SKM-1 (cell line): Measurements from ENCODE around the gene KRTAP9-4.
"Not testable (repeated sequence)": the region's sequence is repeated elsewhere in the genome, so short reads cannot be mapped to it uniquely, and the experiment has no call there.

Source experiments
- DNase-seq: peaks from one replicate; lab custom pipeline; 2025; ENCODE audit not compliant: unreplicated experiment; lab: John Stamatoyannopoulos, UW

KRTAP9-4 gene

GRCh38 chr17:41264599-41264998, 15.1 kb downstream of the KRTAP9-4 start:
- DNase-seq: no peak

DNA sequence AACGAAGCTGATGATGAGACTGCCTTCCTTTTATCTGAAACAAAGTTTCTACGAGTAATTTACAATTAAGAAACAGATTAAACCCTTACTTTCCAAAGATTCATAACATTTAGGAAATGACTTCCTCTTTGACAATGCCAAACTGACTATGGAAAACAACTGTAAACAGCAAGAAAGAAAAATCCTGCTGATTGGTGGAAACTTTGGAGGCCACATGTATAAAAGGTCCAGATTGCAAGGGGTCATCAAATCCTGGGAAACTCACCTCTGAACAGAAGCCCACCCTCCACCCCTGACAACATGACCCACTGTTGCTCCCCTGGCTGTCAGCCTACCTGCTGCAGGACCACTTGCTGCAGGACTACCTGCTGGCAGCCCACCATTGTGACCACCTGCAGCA, 15.6 kb downstream of the KRTAP9-4 start, which contains the start of gene KRTAP9-6:
Gene KRTAP9-6, plus strand, starts transcription at position 301 of the 400 bp plus-strand sequence. Its CDS starts 0 bp downstream, at position 301.
- DNase-seq: no peak

- DNase-seq: no peak
Measured at GRCh38 chr17:41267711-41268110, 18.2 kb downstream of the KRTAP9-4 start.

- not testable (repeated sequence) for DNase-seq
Measured at GRCh38 chr17:41271323-41271722, 21.8 kb downstream of the KRTAP9-4 start.

DNA sequence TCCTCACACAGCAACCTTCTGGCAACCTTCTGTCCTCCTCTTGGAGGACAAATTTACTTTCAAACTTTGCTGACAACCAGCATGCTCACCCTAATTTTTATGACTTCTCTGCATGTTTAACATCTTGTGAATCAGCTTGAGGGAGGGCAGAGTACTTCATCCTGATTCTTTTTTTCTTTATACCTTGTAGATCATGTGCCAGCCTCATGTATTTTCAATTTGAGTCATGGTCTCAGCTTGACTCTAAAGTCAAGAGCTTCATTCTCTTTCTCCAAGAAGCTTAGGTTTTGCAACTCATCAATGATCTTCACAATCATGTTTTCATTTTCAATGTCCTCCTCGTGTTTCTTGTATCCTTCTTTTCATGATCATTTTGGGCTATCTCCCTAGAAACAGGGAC, 22.4 kb downstream of the KRTAP9-4 start:
- DNase-seq: no peak

DNA sequence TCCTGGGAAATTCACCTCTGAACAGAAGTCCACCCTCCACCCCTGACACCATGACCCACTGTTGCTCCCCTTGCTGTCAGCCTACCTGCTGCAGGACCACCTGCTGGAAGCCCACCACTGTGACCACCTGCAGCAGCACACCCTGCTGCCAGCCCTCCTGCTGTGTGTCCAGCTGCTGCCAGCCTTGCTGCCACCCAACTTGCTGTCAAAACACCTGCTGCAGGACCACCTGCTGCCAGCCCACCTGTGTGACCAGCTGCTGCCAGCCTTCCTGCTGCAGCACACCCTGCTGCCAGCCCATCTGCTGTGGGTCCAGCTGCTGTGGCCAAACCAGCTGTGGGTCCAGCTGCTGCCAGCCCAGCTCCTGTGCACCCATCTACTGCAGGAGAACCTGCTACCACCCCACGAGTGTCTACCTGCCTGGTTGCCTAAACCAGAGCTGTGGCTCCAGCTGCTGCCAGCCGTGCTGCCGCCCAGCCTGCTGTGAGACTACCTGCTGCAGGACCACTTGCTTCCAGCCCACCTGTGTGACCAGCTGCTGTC, 26.2 kb downstream of the KRTAP9-4 start, which contains the start of gene KRTAP9-7:
Gene KRTAP9-7, plus strand, starts transcription at position 51 of the 543 bp plus-strand sequence. Its CDS starts 0 bp downstream, at position 51.
- DNase-seq: not testable (repeated sequence)

- no peak for DNase-seq
Measured at GRCh38 chr17:41278176-41278955, 28.9 kb downstream of the KRTAP9-4 start.

- no peak for DNase-seq
Measured at GRCh38 chr17:41284043-41284442, 34.6 kb downstream of the KRTAP9-4 start.

- DNase-seq: no peak
Measured at GRCh38 chr17:41284546-41284945, 35.1 kb downstream of the KRTAP9-4 start.

DNA sequence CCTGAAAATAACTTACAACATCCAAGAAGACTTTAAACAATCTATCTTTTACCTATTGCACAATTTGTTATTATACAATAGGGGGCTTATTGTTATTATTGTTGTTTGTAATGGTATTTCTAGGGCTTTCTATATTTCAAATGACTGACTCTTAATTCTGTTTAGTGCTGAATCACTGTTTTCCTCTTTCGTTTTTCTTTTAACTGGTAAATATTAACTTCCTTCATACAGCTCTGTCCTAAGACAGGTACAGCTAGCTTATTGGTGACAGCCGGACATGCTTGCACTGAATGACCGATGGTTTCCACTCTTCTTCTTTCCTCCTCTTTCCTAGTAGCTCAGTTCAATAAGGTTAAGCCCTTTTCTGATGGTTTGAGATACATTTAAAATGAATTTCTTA, 37.6 kb downstream of the KRTAP9-4 start:
- no peak for DNase-seq

DNA sequence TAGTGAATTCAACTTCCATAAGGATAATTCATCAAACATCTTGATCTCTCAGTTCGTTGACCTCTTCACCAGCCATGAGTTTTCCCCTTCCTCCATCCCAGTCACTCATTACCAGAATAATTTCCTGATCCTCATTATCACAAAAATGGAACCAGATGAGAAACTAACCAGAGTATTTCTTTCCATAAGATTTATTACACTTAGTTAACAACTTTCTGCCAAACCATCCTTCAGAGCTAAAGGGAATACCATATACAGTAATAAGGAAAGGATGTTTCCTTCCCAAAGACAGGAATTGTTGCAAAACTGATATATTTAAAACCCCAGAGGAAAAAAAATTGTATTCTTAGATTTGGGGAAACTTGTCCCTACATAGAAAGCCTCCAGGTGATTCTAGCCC, 44.5 kb downstream of the KRTAP9-4 start:
- no peak for DNase-seq

GRCh38 chr17:41296846-41297245, 47.4 kb downstream of the KRTAP9-4 start:
- DNase-seq: no peak

DNA sequence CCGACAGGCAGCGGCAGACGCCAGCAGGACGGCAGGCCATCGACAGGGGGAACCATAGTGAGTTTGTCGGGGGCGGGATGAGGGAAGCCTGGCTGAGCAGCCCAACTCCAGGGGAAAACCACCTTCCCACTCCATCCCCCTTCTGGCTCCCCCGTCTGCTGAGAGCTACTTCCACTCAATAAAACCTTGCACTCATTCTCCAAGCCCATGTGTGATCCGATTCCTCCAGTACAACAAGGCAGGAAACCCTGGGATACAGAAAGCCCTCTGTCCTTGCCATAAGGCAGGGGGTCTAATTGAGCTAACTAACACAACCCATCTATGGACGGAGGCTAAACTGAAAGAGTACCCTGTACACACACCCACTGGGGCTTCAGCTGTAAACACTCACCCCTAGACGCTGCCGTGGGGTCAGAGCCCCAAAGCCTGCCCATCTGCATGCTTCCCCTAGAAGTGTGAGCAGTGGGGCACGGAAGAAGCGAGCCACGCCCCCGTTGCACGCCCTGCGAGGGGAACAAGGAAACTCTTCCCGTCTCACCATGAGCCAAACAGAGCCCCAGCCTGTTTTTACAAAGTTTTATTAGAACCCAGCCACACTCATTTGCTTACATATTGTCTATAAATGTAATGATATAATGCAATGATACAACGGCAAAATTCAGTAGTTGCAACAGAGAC, 49.1 kb downstream of the KRTAP9-4 start:
- DNase-seq: no peak
